Cardiac fibroblast (primary cell): ENCODE data around the gene TBX3.
A peak's percentile ranks its signal among the peaks of the same experiment; 100 is the strongest.

Experiments
- DNase-seq, 2 donors: peaks; one replicate each; pipeline versions ENCODE4 v3.0.0 to v3.0.0-alpha.2; 2010; ENCODE audit warnings: low read depth in 2 of 2
- H3K4me3 ChIP-seq, 2 donors: replicated peaks in 1 of 2; 1 replicate in 1 of 2; 2 replicates in 1 of 2; pipeline ENCODE4 v1.5.1; 2011; ENCODE audit warnings: low read depth in 2 of 2, low read length in 2 of 2, mild to moderate bottlenecking in 2 of 2, moderate library complexity in 1 of 2
- CTCF ChIP-seq: IDR thresholded peaks from one replicate; pipeline ENCODE4 v1.5.1; 2011; ENCODE audit warnings: low read depth, mild to moderate bottlenecking, low read length, inconsistent platforms

The TBX3 gene

GRCh38 chr12:114678718-114679117, 5.3 kb downstream of the TBX3 start:
- H3K4me3 ChIP-seq = peak overlapping the region in 1 of 2 donors; percentile 4
- DNase-seq = no peak
- no peak for TF ChIP-seq CTCF

GRCh38 chr12:114678028-114678427, 5.9 kb downstream of the TBX3 start:
- H3K4me3 ChIP-seq = no peak overlapping the region
- no peak for DNase-seq

GRCh38 chr12:114676142-114676741, 7.7 kb downstream of the TBX3 start:
- H3K4me3 ChIP-seq = no peak overlapping the region
- DNase-seq = no peak
- TF ChIP-seq CTCF = no peak

More at GRCh38 chr12:114678028-114678427, 5.9 kb downstream of the TBX3 start:
- TF ChIP-seq CTCF = no peak

GRCh38 chr12:114674251-114675047, 9.5 kb downstream of the TBX3 start:
- no peak for TF ChIP-seq CTCF
- no peak for DNase-seq
- no peak overlapping the region for H3K4me3 ChIP-seq

GRCh38 chr12:114673901-114674250, 10.1 kb downstream of the TBX3 start:
- no peak overlapping the region for H3K4me3 ChIP-seq
- no peak for DNase-seq
- TF ChIP-seq CTCF = no peak

GRCh38 chr12:114673169-114673833, 10.7 kb downstream of the TBX3 start:
- no peak for TF ChIP-seq CTCF
- H3K4me3 ChIP-seq = no peak overlapping the region
- DNase-seq = peak; percentile 68 to 83
